K562 treated with DMSO at 1 percent for 48 hours (cell line): Measurements from ENCODE around the gene COL17A1. TPM values are rescaled to one million over a fixed set of nuclear protein-coding genes. Genes with fewer than 3 reads are reported as not detected.

ENCODE experiments used
- total RNA-seq: library from RNA; unstranded; fragments of 300-600 nt; gene quantifications from 2 replicates; pipeline ENCODE4 v1.2.3, GENCODE V29; 2022; ENCODE audit warnings: low replicate concordance; ENCODE audit errors: extremely low read depth

Gene COL17A1
- not detected in 2 replicates for total RNA-seq

DNA sequence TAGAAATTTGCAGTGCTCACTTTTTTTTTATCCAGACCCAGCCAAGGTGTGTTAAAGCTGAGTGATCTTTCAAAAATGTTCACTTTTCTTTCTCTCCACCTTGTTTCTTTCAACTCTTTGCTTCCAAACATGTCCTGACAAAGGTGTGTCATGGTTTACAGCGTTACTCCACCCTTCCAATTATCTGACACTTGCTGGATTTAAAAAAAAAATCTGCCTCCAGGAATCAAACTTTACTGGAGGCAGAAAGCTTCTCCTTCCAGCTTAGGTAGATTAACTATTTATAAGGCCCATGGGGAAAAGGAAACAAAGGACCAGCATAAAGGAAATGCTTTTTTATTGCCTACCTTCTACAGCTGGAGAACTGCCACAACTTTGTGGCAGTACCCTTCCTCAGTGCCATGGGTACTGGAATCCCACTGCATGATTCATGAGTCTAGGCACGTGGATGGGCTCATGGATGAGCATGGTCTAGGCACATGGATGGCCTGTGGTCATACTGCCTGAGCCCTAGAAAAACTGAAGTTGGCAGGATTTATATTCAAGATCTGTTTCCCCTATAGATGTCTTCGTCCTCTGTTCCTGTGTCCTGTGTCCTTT is at the start of gene COL17A1:
COL17A1 (minus strand) TSS at position 80 of the 600 bp plus-strand sequence. CDS start 5,207 bp downstream, outside the sequence.

DNA sequence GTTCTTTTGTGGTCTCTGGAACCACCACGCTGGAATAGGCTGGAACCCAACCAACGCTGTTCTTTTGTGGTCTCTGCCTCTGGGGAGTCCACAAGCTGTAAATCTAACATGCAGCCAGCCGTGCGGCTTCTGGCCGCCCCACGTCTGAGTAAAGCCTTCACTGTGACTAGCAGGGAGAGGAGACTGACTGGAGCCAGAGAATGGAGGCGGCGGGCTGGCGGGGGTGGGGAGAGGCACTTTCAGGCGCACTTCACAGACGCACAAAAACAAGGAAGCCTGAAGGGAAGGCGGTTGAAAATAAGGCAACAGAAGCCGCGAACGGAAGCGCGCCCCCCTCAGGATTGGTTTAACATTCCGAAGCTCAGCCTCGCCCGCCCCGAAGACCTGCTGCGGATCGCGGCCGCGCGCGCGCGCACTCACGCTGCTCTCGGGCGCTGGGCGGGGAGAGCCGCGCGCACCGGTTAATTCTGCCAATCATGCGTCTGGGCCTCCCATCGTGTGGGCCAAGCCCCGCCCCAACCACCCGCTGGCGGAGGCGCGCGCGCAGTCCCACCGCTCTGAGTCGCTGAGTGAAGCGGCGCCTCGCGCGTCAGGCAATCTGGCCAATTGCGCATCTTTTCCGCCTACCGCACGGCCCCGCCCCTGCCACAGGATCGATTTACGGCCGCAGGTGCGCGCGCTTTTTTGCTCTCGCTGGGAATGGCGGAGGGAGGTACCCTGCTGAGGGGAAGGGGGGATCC is 36.0 kb upstream of the COL17A1 start, which contains the start of gene SFR1:
SFR1 (plus strand) TSS at position 687 of the 740 bp plus-strand sequence; CDS start at position 700, 13 bp downstream.

Other genes with a start within 250 kb of the COL17A1 start
- not detected in 2 replicates for gene SH3PXD2A, start 230.3 kb downstream of the COL17A1 start, total RNA-seq
- not detected in 2 replicates for gene STN1, start 167.7 kb downstream of the COL17A1 start, total RNA-seq
- gene SLK, start 118.7 kb downstream of the COL17A1 start, total RNA-seq: 45.1 TPM in 1 of 2 replicates, not detected in the other
- gene SFR1, start 36.3 kb upstream of the COL17A1 start, total RNA-seq: not detected in 2 replicates
- gene CFAP43, start 146.5 kb upstream of the COL17A1 start, total RNA-seq: not detected in 2 replicates
- not detected in 2 replicates for gene GSTO1, start 169.0 kb upstream of the COL17A1 start, total RNA-seq
- not detected in 2 replicates for gene GSTO2, start 183.3 kb upstream of the COL17A1 start, total RNA-seq